Measurements from ENCODE around the gene TET3. TPM values are rescaled to one million over a fixed set of nuclear protein-coding genes. Genes with fewer than 3 reads are reported as not detected.

The TET3 gene
- total RNA-seq, result 11.5 and 14.5 TPM in 2 replicates
- polyA plus RNA-seq, result 3.6 TPM in 2 replicates

- Histone ChIP-seq H3K4me2 (peak within 1 kb of the TSS; percentile 98), H4K20me1 (ENCODE audit: insufficient read depth, poor library complexity, severe bottlenecking) (peaks cover 25% of the 10 kb centered on the region), H3K4me3 (peak within 1 kb of the TSS; percentile 71), H3K4me1 (ENCODE audit: insufficient read depth) (peaks cover 64% of the 10 kb centered on the region), H3K79me2 (peaks cover 43% of the 10 kb centered on the region), H3K9me3 (ENCODE audit: low read depth) (no peaks in the 10 kb centered on the region), H3K9me2 (replicated peaks; ENCODE audit: insufficient read depth) (no peaks in the 10 kb centered on the region), H3K36me3 (replicated peaks; ENCODE audit: insufficient read depth, low read depth) (no peaks in the 10 kb centered on the region), H3K27ac (peak within 1 kb of the TSS; percentile 99), H2AFZ (peak within 1 kb of the TSS; percentile 26), H3K27me3 (no peaks in the 10 kb centered on the region)
- TF ChIP-seq CTCF (IDR thresholded peaks at IDR 0.05; ENCODE audit: poor library complexity) (no peak), EZH2 (IDR thresholded peaks at IDR 0.05; ENCODE audit: borderline replicate concordance) (no peak), EZH2phosphoT487 (IDR thresholded peaks at IDR 0.05; ENCODE audit: low read depth, severe bottlenecking, unreplicated experiment) (no peak)
- DNase-seq (ENCODE audit: low spot score), result peak; percentile 81
- WGBS (ENCODE audit: low lambda C conversion rate, missing lambda C conversion rate), result 3% methylated on average over 38 of the region's 85 CpGs
Observed at GRCh38 chr2:73984203-73984921, at the start of gene TET3. Gene TET3, plus strand, starts transcription at chr2:73984910. Its CDS starts 1,494 bp downstream, at chr2:73986404.

- no peak for DNase-seq (ENCODE audit: low spot score)
- Histone ChIP-seq H3K4me2 (no peak overlapping the region), H3K9me2 (replicated peaks; ENCODE audit: insufficient read depth) (no peaks in the 10 kb centered on the region), H4K20me1 (ENCODE audit: insufficient read depth, poor library complexity, severe bottlenecking) (peaks cover 79% of the 10 kb centered on the region), H3K4me1 (ENCODE audit: insufficient read depth) (peaks cover 3% of the 10 kb centered on the region), H3K79me2 (peaks cover 99% of the 10 kb centered on the region), H3K36me3 (replicated peaks; ENCODE audit: insufficient read depth, low read depth) (no peaks in the 10 kb centered on the region), H3K27ac (no peak overlapping the region), H3K4me3 (no peak overlapping the region), H3K27me3 (no peaks in the 10 kb centered on the region), H3K9me3 (ENCODE audit: low read depth) (no peaks in the 10 kb centered on the region), H2AFZ (no peak overlapping the region)
- TF ChIP-seq EZH2phosphoT487 (IDR thresholded peaks at IDR 0.05; ENCODE audit: low read depth, severe bottlenecking, unreplicated experiment) (no peak), EZH2 (IDR thresholded peaks at IDR 0.05; ENCODE audit: borderline replicate concordance) (no peak), CTCF (IDR thresholded peaks at IDR 0.05; ENCODE audit: poor library complexity) (no peak)
Observed at GRCh38 chr2:73935641-73936040, 49.1 kb upstream of the TET3 start.

GRCh38 chr2:73937103-73937885, 47.4 kb upstream of the TET3 start:
- Histone ChIP-seq H3K4me2 (no peak overlapping the region), H3K4me3 (no peak overlapping the region), H3K27ac (no peak overlapping the region), H3K9me3 (ENCODE audit: low read depth) (no peaks in the 10 kb centered on the region), H2AFZ (no peak overlapping the region), H4K20me1 (ENCODE audit: insufficient read depth, poor library complexity, severe bottlenecking) (peaks cover 74% of the 10 kb centered on the region), H3K9me2 (replicated peaks; ENCODE audit: insufficient read depth) (no peaks in the 10 kb centered on the region), H3K4me1 (ENCODE audit: insufficient read depth) (peaks cover 3% of the 10 kb centered on the region), H3K36me3 (replicated peaks; ENCODE audit: insufficient read depth, low read depth) (no peaks in the 10 kb centered on the region), H3K27me3 (no peaks in the 10 kb centered on the region), H3K79me2 (peaks cover 100% of the 10 kb centered on the region)
- WGBS (ENCODE audit: low lambda C conversion rate, missing lambda C conversion rate), result 89% methylated on average over 4 of the region's 4 CpGs
- TF ChIP-seq EZH2phosphoT487 (IDR thresholded peaks at IDR 0.05; ENCODE audit: low read depth, severe bottlenecking, unreplicated experiment) (no peak), CTCF (IDR thresholded peaks at IDR 0.05; ENCODE audit: poor library complexity) (no peak), EZH2 (IDR thresholded peaks at IDR 0.05; ENCODE audit: borderline replicate concordance) (no peak)
- no peak for DNase-seq (ENCODE audit: low spot score)
